H1 (cell line): ENCODE results near the gene NUP210. TPM values are rescaled to one million over a fixed set of nuclear protein-coding genes. Genes with fewer than 3 reads are reported as not detected.

Experiments
- BACH1 ChIP-seq: IDR thresholded peaks from 2 replicates; pipeline ENCODE4 v1.6.1; 2012; ENCODE audit warnings: low read length, improper control_type of control experiment
- CEBPB ChIP-seq: IDR thresholded peaks from 2 replicates; pipeline ENCODE4 v1.6.1; 2012; ENCODE audit warnings: low read depth, low read length
- CHD7 ChIP-seq: fragments of 300-600 bp; sonication (generic); IDR thresholded peaks from 2 replicates; pipeline ENCODE4 v1.7.1; 2012; ENCODE audit warnings: low read length, moderate library complexity, mild to moderate bottlenecking, inconsistent platforms; ENCODE audit not compliant: insufficient replicate concordance
- CREB1 ChIP-seq: IDR thresholded peaks from 2 replicates; pipeline ENCODE4 v1.6.1; 2012; ENCODE audit warnings: inconsistent platforms
- NRF1 ChIP-seq: IDR thresholded peaks from 2 replicates; pipeline ENCODE4 v1.6.1; 2011; ENCODE audit warnings: mild to moderate bottlenecking, low read depth, low read length, improper control_type of control experiment
- SAP30 ChIP-seq: fragments of 300-600 bp; sonication (generic); IDR thresholded peaks from 2 replicates; pipeline ENCODE4 v1.7.1; 2012; ENCODE audit warnings: low read length, moderate library complexity, mild to moderate bottlenecking, inconsistent platforms; ENCODE audit not compliant: insufficient read depth, insufficient replicate concordance
- TAF1 ChIP-seq: IDR thresholded peaks from 2 replicates; pipeline ENCODE4 v1.6.1; 2011; ENCODE audit warnings: mild to moderate bottlenecking, low read depth, low read length
- polyA plus RNA-seq, 7 experiments: library from polyadenylated mRNA; depleted of rRNA in 3 of 7; stranded (reverse) in 5 of 7; unstranded in 2 of 7; fragments of >200 nt in 5 of 7; fragments of 200-250 nt in 2 of 7; gene quantifications; 1 replicate in 5 of 7; 2 replicates in 1 of 7; 4 replicates in 1 of 7; pipeline versions ENCODE4 v1.2.1 to v1.2.3, GENCODE V29; 2011 to 2013; ENCODE audit warnings: missing spikeins in 2 of 7, mixed read lengths in 2 of 7
- total RNA-seq: library from RNA; stranded (reverse); fragmentation: NEBNext Ultra II Directional; extraction: Animal tissue kit (Norgen Biotek cat#: 25700); gene quantifications from 2 replicates; pipeline ENCODE4 v1.2.1, GENCODE V29; 2021
- TF ChIP-seq, protein P1 (sequence below): IDR thresholded peaks from 2 replicates; pipeline ENCODE4 v1.6.1; 2012; ENCODE audit warnings: inconsistent platforms

The NUP210 gene
- total and polyA plus RNA-seq, 2 of the 8 experiments (the other 6 are each of a cell fraction or from before 2014, with no cell fraction given) = 51.0 to 53.7 TPM

- TF ChIP-seq CHD7 = no peak
- TF ChIP-seq BACH1 = no peak
- TF ChIP-seq SAP30 = no peak
- no peak for TF ChIP-seq CREB1
- no peak for TF ChIP-seq TAF1
- no peak for TF ChIP-seq NRF1
- TF ChIP-seq CEBPB = no peak
- TF ChIP-seq, protein P1, sequence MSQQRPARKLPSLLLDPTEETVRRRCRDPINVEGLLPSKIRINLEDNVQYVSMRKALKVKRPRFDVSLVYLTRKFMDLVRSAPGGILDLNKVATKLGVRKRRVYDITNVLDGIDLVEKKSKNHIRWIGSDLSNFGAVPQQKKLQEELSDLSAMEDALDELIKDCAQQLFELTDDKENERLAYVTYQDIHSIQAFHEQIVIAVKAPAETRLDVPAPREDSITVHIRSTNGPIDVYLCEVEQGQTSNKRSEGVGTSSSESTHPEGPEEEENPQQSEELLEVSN = no peak
Measured at GRCh38 chr3:13353506-13353905, 66.6 kb downstream of the NUP210 start (continued).
